Iris pigment epithelial cell (primary cell): Measurements from ENCODE around the gene UPK3A.
"Not testable (repeated sequence)": the region's sequence is repeated elsewhere in the genome, so short reads cannot be mapped to it uniquely, and the experiment has no call there.

Source experiments
- DNase-seq: peaks from one replicate; pipeline ENCODE4 v3.0.0-alpha.2; 2011; ENCODE audit warnings: low read depth

Gene UPK3A

GRCh38 chr22:45257941-45258340, 26.8 kb upstream of the UPK3A start:
- not testable (repeated sequence) for DNase-seq

GRCh38 chr22:45259754-45260394, 24.9 kb upstream of the UPK3A start:
- no peak for DNase-seq

GRCh38 chr22:45260395-45260759, 24.4 kb upstream of the UPK3A start:
- not testable (repeated sequence) for DNase-seq

- no peak for DNase-seq
Measured at GRCh38 chr22:45261407-45262088, 23.2 kb upstream of the UPK3A start.

- DNase-seq, result no peak
Measured at GRCh38 chr22:45262195-45262930, 22.4 kb upstream of the UPK3A start.

- no peak for DNase-seq
Measured at GRCh38 chr22:45262931-45263462, 21.8 kb upstream of the UPK3A start.

- DNase-seq, result peak; percentile 83
Measured at GRCh38 chr22:45263463-45264269, 21.1 kb upstream of the UPK3A start.

- no peak for DNase-seq
Measured at GRCh38 chr22:45265535-45265934, 19.2 kb upstream of the UPK3A start.

- no peak for DNase-seq
Measured at GRCh38 chr22:45268167-45268957, 16.4 kb upstream of the UPK3A start.

- peak; percentile 39 for DNase-seq
Measured at GRCh38 chr22:45268958-45269844, 15.5 kb upstream of the UPK3A start.

GRCh38 chr22:45270095-45271020, 14.4 kb upstream of the UPK3A start:
- DNase-seq, result no peak

- DNase-seq, result no peak
Measured at GRCh38 chr22:45271667-45272201, 13.0 kb upstream of the UPK3A start.

GRCh38 chr22:45272498-45272897, 12.3 kb upstream of the UPK3A start:
- DNase-seq, result no peak

GRCh38 chr22:45273452-45274075, 11.2 kb upstream of the UPK3A start:
- DNase-seq, result no peak

GRCh38 chr22:45276507-45277105, 8.1 kb upstream of the UPK3A start:
- DNase-seq, result no peak

GRCh38 chr22:45277720-45278119, 7.0 kb upstream of the UPK3A start:
- DNase-seq, result not testable (repeated sequence)

- no peak for DNase-seq
Measured at GRCh38 chr22:45278125-45278524, 6.6 kb upstream of the UPK3A start.

- no peak for DNase-seq
Measured at GRCh38 chr22:45280587-45280980, 4.2 kb upstream of the UPK3A start.
